Fibroblast of lung (primary cell): ENCODE measurements around the gene MFAP4.

Experiments used
- EZH2 ChIP-seq: IDR thresholded peaks from 2 replicates; pipeline ENCODE4 v1.5.1; 2012; ENCODE audit warnings: low read length, control low read depth, mild to moderate bottlenecking; ENCODE audit errors: missing control alignments
- TF ChIP-seq, protein P1 (sequence below), 2 donors: IDR thresholded peaks in 1 of 2; conservative IDR thresholded peaks in 1 of 2; 1 replicate in 1 of 2; 2 replicates in 1 of 2; pipeline ENCODE4 v1.5.1; 2011 to 2012; ENCODE audit warnings: low read length in 2 of 2, control low read depth in 1 of 2, inconsistent platforms in 1 of 2, low read depth in 1 of 2, mild to moderate bottlenecking in 1 of 2

DNA sequence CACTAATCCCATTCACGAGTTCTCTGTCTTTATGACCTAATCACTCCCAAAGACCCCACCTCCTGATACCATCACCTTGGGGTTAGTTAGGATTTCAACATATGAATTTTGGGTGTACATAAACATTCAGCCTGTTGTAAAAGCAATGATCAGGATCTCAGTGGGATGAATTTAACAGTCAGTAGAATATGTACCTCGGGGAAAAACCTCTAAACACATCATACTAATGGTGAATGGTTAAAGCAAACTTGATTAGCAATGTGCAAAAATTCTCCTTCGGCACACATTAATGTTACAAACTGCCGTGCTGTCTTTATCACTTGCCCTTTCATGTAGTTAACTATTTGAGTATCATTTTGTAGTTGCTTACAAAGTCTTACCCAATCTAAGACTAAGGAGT lies 34.2 kb upstream of the MFAP4 start:
- TF ChIP-seq, protein P1, sequence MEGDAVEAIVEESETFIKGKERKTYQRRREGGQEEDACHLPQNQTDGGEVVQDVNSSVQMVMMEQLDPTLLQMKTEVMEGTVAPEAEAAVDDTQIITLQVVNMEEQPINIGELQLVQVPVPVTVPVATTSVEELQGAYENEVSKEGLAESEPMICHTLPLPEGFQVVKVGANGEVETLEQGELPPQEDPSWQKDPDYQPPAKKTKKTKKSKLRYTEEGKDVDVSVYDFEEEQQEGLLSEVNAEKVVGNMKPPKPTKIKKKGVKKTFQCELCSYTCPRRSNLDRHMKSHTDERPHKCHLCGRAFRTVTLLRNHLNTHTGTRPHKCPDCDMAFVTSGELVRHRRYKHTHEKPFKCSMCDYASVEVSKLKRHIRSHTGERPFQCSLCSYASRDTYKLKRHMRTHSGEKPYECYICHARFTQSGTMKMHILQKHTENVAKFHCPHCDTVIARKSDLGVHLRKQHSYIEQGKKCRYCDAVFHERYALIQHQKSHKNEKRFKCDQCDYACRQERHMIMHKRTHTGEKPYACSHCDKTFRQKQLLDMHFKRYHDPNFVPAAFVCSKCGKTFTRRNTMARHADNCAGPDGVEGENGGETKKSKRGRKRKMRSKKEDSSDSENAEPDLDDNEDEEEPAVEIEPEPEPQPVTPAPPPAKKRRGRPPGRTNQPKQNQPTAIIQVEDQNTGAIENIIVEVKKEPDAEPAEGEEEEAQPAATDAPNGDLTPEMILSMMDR (conservative IDR thresholded peaks at IDR 0.05 in 1 of 2, IDR thresholded peaks at IDR 0.05 in 1 of 2; ENCODE audit: low read depth in 1 of 2, low read length in 2 of 2) = no peak
- TF ChIP-seq EZH2 = no peak
